Thymus (tissue), 14 donors: ENCODE results near the gene TAF15. TPM values are rescaled to one million over a fixed set of nuclear protein-coding genes. Genes with fewer than 3 reads are reported as not detected.

ENCODE experiments used
- DNase-seq, 9 donors: peaks; one replicate each; pipeline ENCODE4 v3.0.0-alpha.2; 2013; ENCODE audit warnings: low spot score in 9 of 9, low read depth in 6 of 9, missing footprints in 1 of 9
- H3K27ac ChIP-seq, 2 donors: one replicate each; pipeline ENCODE4 v1.5.1; 2013; ENCODE audit warnings: control low read depth in 1 of 2, low read depth in 1 of 2, low read length in 1 of 2, mild to moderate bottlenecking in 1 of 2, moderate library complexity in 1 of 2
- H3K27me3 ChIP-seq, 2 donors: one replicate each; pipeline ENCODE4 v1.5.1; 2013; ENCODE audit warnings: low read length in 1 of 2; ENCODE audit not compliant: control insufficient read depth in 2 of 2, insufficient read depth in 1 of 2
- H3K36me3 ChIP-seq, 2 donors: one replicate each; pipeline ENCODE4 v1.5.1; 2013; ENCODE audit warnings: low read length in 1 of 2, mild to moderate bottlenecking in 1 of 2, moderate library complexity in 1 of 2; ENCODE audit not compliant: control insufficient read depth in 2 of 2, insufficient read depth in 2 of 2
- H3K4me1 ChIP-seq, 2 donors: one replicate each; pipeline ENCODE4 v1.5.1; 2013; ENCODE audit warnings: low read length in 2 of 2; ENCODE audit not compliant: control insufficient read depth in 2 of 2, insufficient read depth in 2 of 2
- H3K4me3 ChIP-seq, 2 donors: one replicate each; pipeline ENCODE4 v1.5.1; 2013; ENCODE audit warnings: low read length in 2 of 2, control low read depth in 1 of 2, mild to moderate bottlenecking in 1 of 2
- H3K9me3 ChIP-seq, 2 donors: one replicate each; pipeline ENCODE4 v1.5.1; 2013; ENCODE audit warnings: low read length in 1 of 2, mild to moderate bottlenecking in 1 of 2; ENCODE audit not compliant: control insufficient read depth in 2 of 2, insufficient read depth in 1 of 2
- WGBS: extraction: QIAGEN DNeasy Blood & Tissue Kit; methylation state at CpG from one replicate; pipeline ENCODE4 v1.1.7; 2013; 5-methylcytosine and 5-hydroxymethylcytosine counted together
- long read RNA-seq, 10 donors: transcript quantifications; one replicate each; lab custom pipeline, GENCODE V29; 2026
- polyA plus RNA-seq: library from polyadenylated mRNA; stranded (reverse); fragments of 200-250 nt; gene quantifications from one replicate; pipeline ENCODE4 v1.2.3, GENCODE V29; 2013
- total RNA-seq: library from RNA; stranded (reverse); fragments of 120-200 nt; gene quantifications from one replicate; pipeline ENCODE4 v1.2.4, GENCODE V29; 2013
- donor health status: healthy.

Gene TAF15
- 26.1 TPM for total RNA-seq
- 95.9 TPM for polyA plus RNA-seq
- long read RNA-seq, donor 1, partial matches to known transcripts, result 13 of 15 reads
- long read RNA-seq, donor 1, other reads (novel, unspliced or antisense), result 0 of 15 reads
- long read RNA-seq, donor 2, result 0 reads
- long read RNA-seq, donor 3, transcript TAF15-215 (16 exons, 2,191 nt), result major isoform, 5 of 126 reads
- long read RNA-seq, donor 3, partial matches to known transcripts, result 117 of 126 reads
- long read RNA-seq, donor 3, other reads (novel, unspliced or antisense), result 0 of 126 reads
- long read RNA-seq, donor 4, partial matches to known transcripts, result 105 of 107 reads
- long read RNA-seq, donor 4, other reads (novel, unspliced or antisense), result 0 of 107 reads
- long read RNA-seq, donor 5, transcript TAF15-213 (7 exons, 760 nt), result major isoform, 7 of 282 reads
- long read RNA-seq, donor 5, partial matches to known transcripts, result 267 of 282 reads
- long read RNA-seq, donor 5, other reads (novel, unspliced or antisense), result 0 of 282 reads
- long read RNA-seq, donor 6, partial matches to known transcripts, result 24 of 31 reads
- long read RNA-seq, donor 6, other reads (novel, unspliced or antisense), result 0 of 31 reads
- long read RNA-seq, donor 7, partial matches to known transcripts, result 106 of 112 reads
- long read RNA-seq, donor 7, other reads (novel, unspliced or antisense), result 0 of 112 reads
- long read RNA-seq, donor 8, partial matches to known transcripts, result 11 of 12 reads
- long read RNA-seq, donor 8, other reads (novel, unspliced or antisense), result 0 of 12 reads
- long read RNA-seq, donor 9, transcript TAF15-213 (7 exons, 760 nt), result major isoform, 10 of 138 reads
- long read RNA-seq, donor 9, partial matches to known transcripts, result 118 of 138 reads
- long read RNA-seq, donor 9, other reads (novel, unspliced or antisense), result 7 of 138 reads
- long read RNA-seq, donor 10, transcript TAF15-213 (7 exons, 760 nt), result major isoform, 5 of 80 reads
- long read RNA-seq, donor 10, partial matches to known transcripts, result 72 of 80 reads
- long read RNA-seq, donor 10, other reads (novel, unspliced or antisense), result 0 of 80 reads

DNA sequence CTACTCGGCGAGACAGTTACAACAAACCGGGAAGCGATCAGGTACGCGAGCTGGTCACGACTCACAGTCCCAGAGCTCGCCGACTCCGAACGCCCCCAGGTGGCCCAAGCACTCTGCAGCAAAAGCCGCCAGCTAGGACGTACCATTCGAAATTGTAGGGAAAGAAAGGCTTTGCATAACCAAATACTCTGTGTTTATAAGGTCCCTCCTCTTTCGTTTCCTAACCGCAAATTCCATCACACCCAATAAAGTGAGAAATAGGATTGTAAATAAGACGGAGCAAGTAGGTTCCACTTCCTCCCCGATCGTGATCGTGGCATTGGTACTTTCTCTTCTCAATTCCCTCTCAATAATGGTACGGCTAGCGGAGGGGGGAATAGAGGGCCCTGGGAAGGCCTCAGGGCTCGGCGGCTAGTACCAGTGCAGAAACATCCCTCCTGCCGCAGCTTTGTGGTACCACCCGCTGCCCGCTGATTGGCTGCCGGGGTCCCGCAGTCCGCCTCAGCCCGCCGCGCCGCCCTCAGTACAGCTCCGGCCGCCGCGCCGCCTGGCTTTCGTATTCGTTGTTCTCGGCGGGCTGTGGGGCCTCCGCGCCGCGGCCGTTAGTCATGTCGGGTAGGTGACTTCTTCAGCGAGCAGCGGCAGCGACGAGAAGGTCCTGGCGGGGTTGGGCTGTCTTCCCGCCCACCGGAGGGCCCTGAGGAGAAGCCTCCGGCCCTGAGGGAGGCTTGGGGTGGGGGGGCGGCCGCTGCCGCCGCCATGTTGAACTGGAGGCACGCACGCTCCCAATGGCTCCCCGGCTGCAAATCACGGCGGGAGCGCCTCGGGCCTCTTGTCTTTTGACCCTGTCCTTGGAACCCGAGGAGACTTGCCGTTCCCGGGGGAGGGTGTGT lies at the start of gene TAF15:
TSS of gene TAF15 (plus strand) at position 523 of the 893 bp plus-strand sequence. CDS start at position 609, 86 bp downstream.
- DNase-seq, result peak; percentile 90 to 99 (median 96)
- peaks cover 17 to 31% of the 10 kb centered on the region in 2 donors for H3K4me1 ChIP-seq
- peaks cover 0 to 3% of the 10 kb centered on the region in 2 donors for H3K9me3 ChIP-seq
- under 1% methylated on average over 71 of the region's 71 CpGs for WGBS
- peaks cover 0 to 4% of the 10 kb centered on the region in 2 donors for H3K36me3 ChIP-seq
- no peaks in the 10 kb centered on the region for H3K27me3 ChIP-seq
- H3K27ac ChIP-seq, result peak within 1 kb of the TSS; percentile 98 to 99
- H3K4me3 ChIP-seq, result peak within 1 kb of the TSS; percentile 81 to 98

DNA sequence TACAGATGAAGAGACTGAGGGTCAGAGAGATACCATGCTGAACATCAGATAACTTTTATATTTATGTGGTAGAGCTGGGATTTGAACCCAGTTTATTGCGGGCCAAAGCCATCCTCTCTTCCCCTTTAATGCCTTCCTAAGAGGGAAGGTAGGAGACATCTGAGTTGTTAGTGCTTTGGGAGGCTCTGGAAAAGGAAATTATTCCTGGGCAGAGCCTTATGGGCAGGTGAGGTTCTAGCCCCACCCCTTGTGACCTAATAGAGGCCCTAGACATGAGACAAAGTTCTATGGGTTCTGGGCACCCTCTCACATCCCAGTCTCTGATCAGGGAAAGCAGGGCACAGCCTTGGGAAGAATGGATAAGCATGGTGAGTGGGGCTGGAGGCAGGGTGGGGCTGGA lies 48.7 kb upstream of the TAF15 start, which contains the start of gene C17orf50:
TSS of gene C17orf50 (plus strand) at position 301 of the 400 bp plus-strand sequence. CDS start at position 356, 55 bp downstream.
- Histone ChIP-seq H3K27ac (no peak within 1 kb of the TSS), H3K9me3 (no peaks in the 10 kb centered on the region), H3K36me3 (no peaks in the 10 kb centered on the region), H3K4me3 (no peak within 1 kb of the TSS), H3K27me3 (peaks cover 0 to 2% of the 10 kb centered on the region in 2 donors), H3K4me1 (peaks cover 8 to 13% of the 10 kb centered on the region in 2 donors)
- 98% methylated on average over 1 of the region's 1 CpG for WGBS
- DNase-seq, result no peak

DNA sequence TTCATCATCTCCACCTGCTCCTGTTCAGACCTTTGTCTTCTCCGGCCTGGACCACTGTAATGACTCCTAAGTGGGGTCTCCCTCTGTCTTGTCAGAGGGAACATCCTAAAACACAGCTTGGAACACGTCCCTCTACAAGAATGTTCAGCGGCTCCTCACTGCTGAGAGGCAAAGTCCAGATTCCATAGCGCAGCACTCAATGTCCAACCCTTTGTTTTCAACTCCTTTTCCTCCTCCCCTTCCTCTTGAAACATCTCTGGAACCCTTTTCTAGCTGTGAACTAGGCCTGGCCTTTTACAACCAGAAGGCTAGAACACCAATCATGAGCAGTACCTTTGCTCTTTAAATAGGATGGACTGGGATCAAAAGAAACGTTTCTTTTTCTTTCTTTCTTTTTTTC lies 47.7 kb upstream of the TAF15 start:
- Histone ChIP-seq H3K4me1 (peaks cover 8 to 13% of the 10 kb centered on the region in 2 donors), H3K9me3 (no peaks in the 10 kb centered on the region), H3K27ac (no peak overlapping the region), H3K4me3 (no peak overlapping the region), H3K36me3 (no peaks in the 10 kb centered on the region), H3K27me3 (peaks cover 0 to 2% of the 10 kb centered on the region in 2 donors)
- no peak for DNase-seq
- 96% methylated on average over 5 of the region's 5 CpGs for WGBS

DNA sequence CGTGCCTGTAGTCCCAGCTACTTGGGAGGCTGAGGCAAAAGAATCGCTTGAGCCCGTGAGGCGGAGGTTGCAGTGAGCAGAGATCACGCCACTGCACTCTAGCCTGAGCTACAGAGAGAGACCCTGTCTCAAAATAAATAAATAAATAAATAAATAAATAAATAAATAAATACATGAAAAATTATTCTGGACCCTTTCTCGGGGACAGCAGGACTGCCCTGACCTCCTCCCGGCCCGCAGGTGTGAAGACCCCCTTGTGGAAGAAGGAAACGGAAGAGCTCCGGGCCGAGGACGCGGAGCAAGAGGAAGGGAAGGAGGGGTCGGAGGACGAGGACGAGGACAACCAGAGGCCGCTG lies 45.5 kb upstream of the TAF15 start:
- no peaks in the 10 kb centered on the region for H3K36me3 ChIP-seq
- H3K4me1 ChIP-seq, result peaks cover 8 to 13% of the 10 kb centered on the region in 2 donors
- no peak for DNase-seq
- WGBS, result 33% methylated on average over 17 of the region's 17 CpGs
- H3K9me3 ChIP-seq, result no peaks in the 10 kb centered on the region
- H3K4me3 ChIP-seq, result peak overlapping the region; percentile 59 to 71
- peaks cover 0 to 2% of the 10 kb centered on the region in 2 donors for H3K27me3 ChIP-seq
- H3K27ac ChIP-seq, result peak overlapping the region in 1 of 2 donors; percentile 37

DNA sequence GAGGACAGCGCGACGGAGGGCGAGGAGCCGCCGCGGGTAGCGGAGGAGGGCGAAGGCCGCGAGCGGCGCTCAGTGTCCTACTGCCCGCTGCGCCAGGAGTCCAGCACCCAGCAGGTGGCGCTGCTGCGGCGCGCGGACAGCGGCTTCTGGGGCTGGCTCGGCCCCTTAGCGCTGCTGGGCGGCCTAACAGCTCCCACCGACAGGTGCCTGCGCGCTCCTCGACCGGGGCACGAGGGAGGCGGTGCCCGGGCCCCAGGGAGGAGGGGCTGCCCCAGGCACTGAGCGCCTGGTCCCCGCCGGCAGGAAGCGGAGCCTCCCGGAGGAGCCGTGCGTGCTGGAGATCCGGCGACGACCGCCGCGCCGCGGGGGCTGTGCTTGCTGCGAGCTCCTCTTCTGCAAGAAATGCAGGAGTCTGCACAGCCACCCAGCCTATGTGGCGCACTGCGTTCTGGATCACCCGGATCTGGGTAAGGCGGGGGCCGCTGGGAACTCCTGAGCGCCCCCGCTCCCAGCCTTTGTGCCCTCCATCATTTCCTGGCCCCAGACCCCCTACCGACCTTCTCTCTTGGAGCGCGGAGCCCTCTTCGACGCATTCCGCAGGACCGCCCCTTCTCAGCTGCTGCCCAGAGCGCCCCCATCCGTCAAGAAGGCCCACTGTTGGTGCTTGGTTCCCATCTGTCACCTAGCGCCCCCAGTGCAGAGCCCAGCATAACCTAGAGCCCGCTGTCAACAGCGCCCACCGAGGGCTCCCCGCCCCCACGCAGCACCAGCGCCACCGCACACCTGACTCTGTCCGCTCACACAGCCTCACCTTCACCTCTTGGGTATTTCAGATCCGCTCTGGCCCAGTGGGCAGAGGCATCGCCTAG lies 44.9 kb upstream of the TAF15 start:
- Histone ChIP-seq H3K4me1 (peaks cover 8 to 13% of the 10 kb centered on the region in 2 donors), H3K36me3 (no peaks in the 10 kb centered on the region), H3K27me3 (peaks cover 0 to 2% of the 10 kb centered on the region in 2 donors), H3K9me3 (no peaks in the 10 kb centered on the region), H3K4me3 (peak overlapping the region; percentile 59 to 71), H3K27ac (peak overlapping the region; percentile 84 to 91)
- DNase-seq, result peak; percentile 62 to 93 (median 84)
- WGBS, result 2% methylated on average over 75 of the region's 75 CpGs

DNA sequence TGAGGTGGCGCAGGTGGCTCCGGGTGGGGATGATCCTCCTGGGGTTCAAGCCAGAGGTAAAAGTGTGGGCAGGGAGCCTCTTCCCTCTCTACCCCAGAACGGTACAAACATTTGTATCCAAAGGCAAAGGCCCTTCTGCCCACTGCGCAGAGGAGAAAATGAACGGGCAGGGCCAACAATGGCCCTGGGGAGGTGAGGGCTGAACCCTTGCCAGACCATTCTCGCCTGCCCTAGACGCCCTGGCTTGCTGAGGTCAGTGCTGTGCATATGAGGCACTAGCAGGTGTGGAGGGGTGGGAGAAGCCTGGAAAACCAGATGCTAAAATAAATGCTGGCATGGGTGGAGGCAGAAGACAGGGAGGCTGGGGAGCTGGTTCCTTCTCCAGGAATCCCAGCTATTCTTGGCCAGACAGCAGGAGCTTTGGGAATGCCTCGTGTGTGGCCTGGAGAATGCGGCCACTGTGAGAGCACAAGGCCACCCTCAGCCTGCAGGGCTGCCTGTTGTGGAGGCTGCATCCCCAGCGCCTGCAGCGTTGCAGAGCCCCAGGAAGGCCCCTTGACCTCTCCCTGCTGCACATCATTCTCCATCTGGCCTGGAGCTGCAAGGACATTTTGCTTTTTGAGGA lies 44.1 kb upstream of the TAF15 start:
- peaks cover 0 to 2% of the 10 kb centered on the region in 2 donors for H3K27me3 ChIP-seq
- peak overlapping the region in 1 of 2 donors; percentile 91 for H3K27ac ChIP-seq
- no peaks in the 10 kb centered on the region for H3K36me3 ChIP-seq
- H3K9me3 ChIP-seq, result peaks cover 0 to 1% of the 10 kb centered on the region in 2 donors
- DNase-seq, result no peak
- 83% methylated on average over 11 of the region's 11 CpGs for WGBS
- H3K4me1 ChIP-seq, result peaks cover 8 to 13% of the 10 kb centered on the region in 2 donors
- H3K4me3 ChIP-seq, result peak overlapping the region; percentile 59 to 71

DNA sequence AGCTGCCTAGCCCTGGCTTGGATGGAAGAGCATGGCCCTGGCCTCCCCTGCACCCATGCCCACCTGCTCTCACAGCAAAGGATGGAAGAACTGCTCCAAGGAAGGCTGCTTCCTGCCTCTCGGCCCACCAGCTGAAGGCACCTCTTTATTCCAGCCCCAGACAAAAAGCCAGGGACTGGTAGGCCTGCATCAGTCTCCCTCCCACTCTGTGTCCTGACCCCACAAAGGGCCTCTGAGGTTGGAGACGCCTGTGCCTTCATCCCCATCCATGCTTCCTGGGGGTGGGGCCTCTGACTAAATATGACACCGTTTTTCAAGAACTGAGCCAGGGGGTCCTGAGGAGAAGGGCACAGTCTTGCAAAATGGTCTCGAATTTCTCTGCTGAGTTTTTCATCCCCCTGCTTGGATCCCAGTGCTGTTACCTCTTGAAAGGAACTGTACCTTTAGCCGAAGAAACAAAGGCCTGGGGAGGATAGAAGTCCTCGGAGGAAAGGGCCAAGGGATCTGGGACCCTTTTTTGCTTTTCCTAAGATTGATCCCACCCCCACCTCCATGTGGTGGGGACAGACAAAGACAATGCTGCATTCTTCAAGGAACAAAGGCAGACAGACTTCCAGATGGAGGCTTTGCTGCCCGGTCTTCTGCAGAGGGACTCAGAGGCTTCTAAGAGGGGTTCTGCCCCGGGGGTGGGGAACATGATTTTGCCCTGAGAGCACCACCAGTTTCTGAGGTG lies 43.4 kb upstream of the TAF15 start:
- WGBS, result 89% methylated on average over 8 of the region's 8 CpGs
- no peak overlapping the region for H3K27ac ChIP-seq
- no peaks in the 10 kb centered on the region for H3K36me3 ChIP-seq
- DNase-seq, result no peak
- peaks cover 0 to 2% of the 10 kb centered on the region in 2 donors for H3K27me3 ChIP-seq
- H3K4me3 ChIP-seq, result no peak overlapping the region
- H3K9me3 ChIP-seq, result peaks cover 0 to 1% of the 10 kb centered on the region in 2 donors
- H3K4me1 ChIP-seq, result peaks cover 8 to 13% of the 10 kb centered on the region in 2 donors
